ENCODE data around the gene XYLT1. TPM values are rescaled to one million over a fixed set of nuclear protein-coding genes. Genes with fewer than 3 reads are reported as not detected.

XYLT1 gene
- total and polyA plus RNA-seq, 10 of the 15 experiments (the other 5 are each of a cell fraction or from before 2014, with no cell fraction given), result 0.88 to 14.8 (median 5.8) TPM

DNA sequence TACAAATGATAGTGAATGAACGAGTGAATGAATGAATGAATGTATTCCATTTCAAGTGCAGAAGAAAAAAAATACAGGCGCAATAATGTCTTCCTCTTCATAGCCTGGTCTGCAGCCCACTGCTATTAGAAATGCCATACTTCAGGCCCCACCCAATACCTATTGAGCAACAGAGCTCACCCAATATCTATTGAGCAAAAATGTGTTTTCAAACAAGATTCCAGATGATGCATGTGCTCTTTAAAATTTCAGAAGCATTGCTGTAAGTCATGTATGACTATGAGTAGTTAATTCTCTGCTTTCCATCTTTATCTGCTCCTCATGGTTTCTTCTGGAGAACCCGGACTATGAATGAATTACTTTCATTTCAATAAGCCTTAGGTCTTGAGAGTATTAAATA, 308.2 kb downstream of the XYLT1 start:
- ChIA-PET RAD21 (ENCODE audit: unreplicated experiment) (interaction anchor here (1.1 kb wide), 1 partner anchor 254 kb away, joined by 3 read pairs; no protein-coding TSS in a partner anchor), POLR2A (no interaction called here), CTCF (interaction anchor here (1.0 to 1.8 kb wide), 2 partner anchors 8 to 31 kb away, joined by 3 to 5 read pairs; no protein-coding TSS in a partner anchor), SMC1A (ENCODE audit: uncharacterized antibody, unreplicated experiment) (interaction anchor here (0.6 to 2.0 kb wide), 4 partner anchors 7 to 100 kb away, joined by 3 to 6 read pairs (median 4); no protein-coding TSS in a partner anchor)
- Histone ChIP-seq H3K4me2 (ENCODE audit: control insufficient read depth, insufficient read depth) (no peak overlapping the region), H3K9ac (ENCODE audit: control insufficient read depth, insufficient read depth, low read length) (no peak overlapping the region), H3K4me1 (ENCODE audit: control insufficient read depth, insufficient read depth, low read length) (peaks cover 13% of the 10 kb centered on the region), H3K79me2 (ENCODE audit: control insufficient read depth, insufficient read depth, low read length) (no peaks in the 10 kb centered on the region), H3K27me3 (replicated peaks in 1 of 2; ENCODE audit: control insufficient read depth in 2 of 2, insufficient read depth in 2 of 2, low read length in 1 of 2) (no peaks in the 10 kb centered on the region), H3K36me3 (ENCODE audit: control insufficient read depth in 2 of 2, insufficient read depth in 2 of 2, low read length in 1 of 2) (no peaks in the 10 kb centered on the region), H3K9me3 (replicated peaks; ENCODE audit: control insufficient read depth, insufficient read depth, low read length) (no peaks in the 10 kb centered on the region), H4K20me1 (ENCODE audit: control insufficient read depth, insufficient read depth) (no peaks in the 10 kb centered on the region), H3K4me3 (no peak overlapping the region), H3K27ac (ENCODE audit: control insufficient read depth, insufficient read depth) (no peak overlapping the region), H2AFZ (ENCODE audit: control insufficient read depth, low read depth, low read length) (no peak overlapping the region)
- DNase-seq (ENCODE audit: low read depth, low spot score) (no peak), FAIRE-seq (no peak), ATAC-seq (no peak)
- WGBS (ENCODE audit: insufficient coverage, insufficient replicate concordance, low lambda C conversion rate, missing lambda C conversion rate), result 67% methylated on average over 3 of the region's 3 CpGs
- in situ Hi-C loops (cut with MboI), result no loop called here
- intact Hi-C loops (cut with micrococcal nuclease; ENCODE audit: unreplicated experiment), result no loop called here
- BruUV-seq (replicated peaks), result no TSS peak
- TF ChIP-seq TAF1 (IDR thresholded peaks at IDR 0.05; ENCODE audit: borderline replicate concordance, low read depth, low read length) (no peak), STAT1 (conservative IDR thresholded peaks at IDR 0.05) (no peak), CHD1 (IDR thresholded peaks at IDR 0.05; ENCODE audit: low read depth, low read length) (no peak), RELA (IDR thresholded peaks at IDR 0.05; ENCODE audit: borderline replicate concordance, partially characterized antibody) (no peak), ZNF274 (IDR thresholded peaks at IDR 0.05; ENCODE audit: insufficient read depth, insufficient read length) (no peak), EED (IDR thresholded peaks at IDR 0.05; ENCODE audit: low read depth) (no peak), HCFC1 (IDR thresholded peaks at IDR 0.05; ENCODE audit: low read length) (no peak), SMAD1 (IDR thresholded peaks at IDR 0.05; ENCODE audit: low read depth, partially characterized antibody) (no peak), TBL1XR1 (IDR thresholded peaks at IDR 0.05; ENCODE audit: low read depth, low read length) (no peak), CBX5 (IDR thresholded peaks at IDR 0.05; ENCODE audit: low read depth) (no peak), EP300 (IDR thresholded peaks at IDR 0.05; ENCODE audit: borderline replicate concordance in 1 of 2, control insufficient read depth in 1 of 2, low read depth in 2 of 2, low read length in 2 of 2) (no peak)
- TF ChIP-seq, protein P1, sequence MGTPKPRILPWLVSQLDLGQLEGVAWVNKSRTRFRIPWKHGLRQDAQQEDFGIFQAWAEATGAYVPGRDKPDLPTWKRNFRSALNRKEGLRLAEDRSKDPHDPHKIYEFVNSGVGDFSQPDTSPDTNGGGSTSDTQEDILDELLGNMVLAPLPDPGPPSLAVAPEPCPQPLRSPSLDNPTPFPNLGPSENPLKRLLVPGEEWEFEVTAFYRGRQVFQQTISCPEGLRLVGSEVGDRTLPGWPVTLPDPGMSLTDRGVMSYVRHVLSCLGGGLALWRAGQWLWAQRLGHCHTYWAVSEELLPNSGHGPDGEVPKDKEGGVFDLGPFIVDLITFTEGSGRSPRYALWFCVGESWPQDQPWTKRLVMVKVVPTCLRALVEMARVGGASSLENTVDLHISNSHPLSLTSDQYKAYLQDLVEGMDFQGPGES (IDR thresholded peaks at IDR 0.05), result no peak
- TF ChIP-seq, protein P2, sequence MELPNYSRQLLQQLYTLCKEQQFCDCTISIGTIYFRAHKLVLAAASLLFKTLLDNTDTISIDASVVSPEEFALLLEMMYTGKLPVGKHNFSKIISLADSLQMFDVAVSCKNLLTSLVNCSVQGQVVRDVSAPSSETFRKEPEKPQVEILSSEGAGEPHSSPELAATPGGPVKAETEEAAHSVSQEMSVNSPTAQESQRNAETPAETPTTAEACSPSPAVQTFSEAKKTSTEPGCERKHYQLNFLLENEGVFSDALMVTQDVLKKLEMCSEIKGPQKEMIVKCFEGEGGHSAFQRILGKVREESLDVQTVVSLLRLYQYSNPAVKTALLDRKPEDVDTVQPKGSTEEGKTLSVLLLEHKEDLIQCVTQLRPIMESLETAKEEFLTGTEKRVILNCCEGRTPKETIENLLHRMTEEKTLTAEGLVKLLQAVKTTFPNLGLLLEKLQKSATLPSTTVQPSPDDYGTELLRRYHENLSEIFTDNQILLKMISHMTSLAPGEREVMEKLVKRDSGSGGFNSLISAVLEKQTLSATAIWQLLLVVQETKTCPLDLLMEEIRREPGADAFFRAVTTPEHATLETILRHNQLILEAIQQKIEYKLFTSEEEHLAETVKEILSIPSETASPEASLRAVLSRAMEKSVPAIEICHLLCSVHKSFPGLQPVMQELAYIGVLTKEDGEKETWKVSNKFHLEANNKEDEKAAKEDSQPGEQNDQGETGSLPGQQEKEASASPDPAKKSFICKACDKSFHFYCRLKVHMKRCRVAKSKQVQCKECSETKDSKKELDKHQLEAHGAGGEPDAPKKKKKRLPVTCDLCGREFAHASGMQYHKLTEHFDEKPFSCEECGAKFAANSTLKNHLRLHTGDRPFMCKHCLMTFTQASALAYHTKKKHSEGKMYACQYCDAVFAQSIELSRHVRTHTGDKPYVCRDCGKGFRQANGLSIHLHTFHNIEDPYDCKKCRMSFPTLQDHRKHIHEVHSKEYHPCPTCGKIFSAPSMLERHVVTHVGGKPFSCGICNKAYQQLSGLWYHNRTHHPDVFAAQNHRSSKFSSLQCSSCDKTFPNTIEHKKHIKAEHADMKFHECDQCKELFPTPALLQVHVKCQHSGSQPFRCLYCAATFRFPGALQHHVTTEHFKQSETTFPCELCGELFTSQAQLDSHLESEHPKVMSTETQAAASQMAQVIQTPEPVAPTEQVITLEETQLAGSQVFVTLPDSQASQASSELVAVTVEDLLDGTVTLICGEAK (IDR thresholded peaks at IDR 0.05; ENCODE audit: borderline replicate concordance), result no peak
- TF ChIP-seq, protein P3, sequence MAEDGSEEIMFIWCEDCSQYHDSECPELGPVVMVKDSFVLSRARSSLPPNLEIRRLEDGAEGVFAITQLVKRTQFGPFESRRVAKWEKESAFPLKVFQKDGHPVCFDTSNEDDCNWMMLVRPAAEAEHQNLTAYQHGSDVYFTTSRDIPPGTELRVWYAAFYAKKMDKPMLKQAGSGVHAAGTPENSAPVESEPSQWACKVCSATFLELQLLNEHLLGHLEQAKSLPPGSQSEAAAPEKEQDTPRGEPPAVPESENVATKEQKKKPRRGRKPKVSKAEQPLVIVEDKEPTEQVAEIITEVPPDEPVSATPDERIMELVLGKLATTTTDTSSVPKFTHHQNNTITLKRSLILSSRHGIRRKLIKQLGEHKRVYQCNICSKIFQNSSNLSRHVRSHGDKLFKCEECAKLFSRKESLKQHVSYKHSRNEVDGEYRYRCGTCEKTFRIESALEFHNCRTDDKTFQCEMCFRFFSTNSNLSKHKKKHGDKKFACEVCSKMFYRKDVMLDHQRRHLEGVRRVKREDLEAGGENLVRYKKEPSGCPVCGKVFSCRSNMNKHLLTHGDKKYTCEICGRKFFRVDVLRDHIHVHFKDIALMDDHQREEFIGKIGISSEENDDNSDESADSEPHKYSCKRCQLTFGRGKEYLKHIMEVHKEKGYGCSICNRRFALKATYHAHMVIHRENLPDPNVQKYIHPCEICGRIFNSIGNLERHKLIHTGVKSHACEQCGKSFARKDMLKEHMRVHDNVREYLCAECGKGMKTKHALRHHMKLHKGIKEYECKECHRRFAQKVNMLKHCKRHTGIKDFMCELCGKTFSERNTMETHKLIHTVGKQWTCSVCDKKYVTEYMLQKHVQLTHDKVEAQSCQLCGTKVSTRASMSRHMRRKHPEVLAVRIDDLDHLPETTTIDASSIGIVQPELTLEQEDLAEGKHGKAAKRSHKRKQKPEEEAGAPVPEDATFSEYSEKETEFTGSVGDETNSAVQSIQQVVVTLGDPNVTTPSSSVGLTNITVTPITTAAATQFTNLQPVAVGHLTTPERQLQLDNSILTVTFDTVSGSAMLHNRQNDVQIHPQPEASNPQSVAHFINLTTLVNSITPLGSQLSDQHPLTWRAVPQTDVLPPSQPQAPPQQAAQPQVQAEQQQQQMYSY (CRISPR knock-in tag; IDR thresholded peaks at IDR 0.05), result no peak
- TF ChIP-seq, protein P4, sequence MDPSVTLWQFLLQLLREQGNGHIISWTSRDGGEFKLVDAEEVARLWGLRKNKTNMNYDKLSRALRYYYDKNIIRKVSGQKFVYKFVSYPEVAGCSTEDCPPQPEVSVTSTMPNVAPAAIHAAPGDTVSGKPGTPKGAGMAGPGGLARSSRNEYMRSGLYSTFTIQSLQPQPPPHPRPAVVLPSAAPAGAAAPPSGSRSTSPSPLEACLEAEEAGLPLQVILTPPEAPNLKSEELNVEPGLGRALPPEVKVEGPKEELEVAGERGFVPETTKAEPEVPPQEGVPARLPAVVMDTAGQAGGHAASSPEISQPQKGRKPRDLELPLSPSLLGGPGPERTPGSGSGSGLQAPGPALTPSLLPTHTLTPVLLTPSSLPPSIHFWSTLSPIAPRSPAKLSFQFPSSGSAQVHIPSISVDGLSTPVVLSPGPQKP (IDR thresholded peaks at IDR 0.05; ENCODE audit: low read depth, low read length), result no peak

Data from GM12878 (cell line).